Type B pancreatic cell (in vitro differentiated cells): ENCODE measurements around the gene SBK1. TPM values are rescaled to one million over a fixed set of nuclear protein-coding genes. Genes with fewer than 3 reads are reported as not detected.

ENCODE experiments used
- DNase-seq: peaks from one replicate; pipeline ENCODE4 v3.0.0; 2021; ENCODE audit warnings: mixed read lengths; ENCODE audit not compliant: unreplicated experiment; ENCODE audit errors: extremely low spot score
- H3K27ac Mint-ChIP-seq: 2 replicates; pipeline ENCODE4 v1.8.0; 2021; ENCODE audit warnings: mild to moderate bottlenecking, mixed read lengths
- H3K27me3 Mint-ChIP-seq: 2 replicates; pipeline ENCODE4 v1.8.0; 2021; ENCODE audit warnings: mixed read lengths
- H3K36me3 Mint-ChIP-seq: 2 replicates; pipeline ENCODE4 v1.8.0; 2021; ENCODE audit warnings: mixed read lengths
- H3K4me1 Mint-ChIP-seq: one replicate; pipeline ENCODE4 v1.8.0; 2021; ENCODE audit warnings: mixed read lengths; ENCODE audit not compliant: unreplicated experiment
- H3K4me3 Mint-ChIP-seq: 2 replicates; pipeline ENCODE4 v1.8.0; 2021; ENCODE audit warnings: mild to moderate bottlenecking, mixed read lengths
- H3K9me3 Mint-ChIP-seq: 2 replicates; pipeline ENCODE4 v1.8.0; 2021; ENCODE audit warnings: mixed read lengths
- CTCF ChIP-seq: fragments of 200-600 bp; sonication (generic); conservative IDR thresholded peaks from 2 replicates; pipeline ENCODE4 v1.5.0; 2021; ENCODE audit warnings: antibody characterized with exemption, mild to moderate bottlenecking
- total RNA-seq: library from RNA; stranded (reverse); gene quantifications from 2 replicates; pipeline ENCODE4 v1.2.1, GENCODE V29; 2021; ENCODE audit warnings: low replicate concordance

The SBK1 gene
- total RNA-seq, 1 donor from 2014 or later, result 31.9 TPM

- H3K4me1 Mint-ChIP-seq, result no peaks in the 10 kb centered on the region
- TF ChIP-seq CTCF, result no peak
- no peak for DNase-seq
- no peaks in the 10 kb centered on the region for H3K9me3 Mint-ChIP-seq
- H3K36me3 Mint-ChIP-seq, result peaks cover 7% of the 10 kb centered on the region
- H3K27ac Mint-ChIP-seq, result no peak overlapping the region
- no peaks in the 10 kb centered on the region for H3K27me3 Mint-ChIP-seq
- H3K4me3 Mint-ChIP-seq, result no peak overlapping the region
Observed at GRCh38 chr16:28319476-28320022, 27.2 kb downstream of the SBK1 start.

GRCh38 chr16:28320023-28320561 lies 27.8 kb downstream of the SBK1 start:
- no peak overlapping the region for H3K27ac Mint-ChIP-seq

GRCh38 chr16:28320741-28321140 lies 28.4 kb downstream of the SBK1 start:
- no peaks in the 10 kb centered on the region for H3K4me1 Mint-ChIP-seq
- no peak for TF ChIP-seq CTCF
- H3K36me3 Mint-ChIP-seq, result peaks cover 7% of the 10 kb centered on the region
- no peak overlapping the region for H3K27ac Mint-ChIP-seq
- no peaks in the 10 kb centered on the region for H3K27me3 Mint-ChIP-seq
- no peak for DNase-seq
- H3K4me3 Mint-ChIP-seq, result no peak overlapping the region
- no peaks in the 10 kb centered on the region for H3K9me3 Mint-ChIP-seq

More at GRCh38 chr16:28320023-28320561, 27.8 kb downstream of the SBK1 start:
- Mint-ChIP-seq H3K36me3 (peaks cover 7% of the 10 kb centered on the region), H3K4me3 (no peak overlapping the region), H3K27me3 (no peaks in the 10 kb centered on the region), H3K4me1 (no peaks in the 10 kb centered on the region), H3K9me3 (no peaks in the 10 kb centered on the region)
- DNase-seq, result no peak
- no peak for TF ChIP-seq CTCF

- peak; percentile 81 for TF ChIP-seq CTCF
- Mint-ChIP-seq H3K36me3 (peaks cover 7% of the 10 kb centered on the region), H3K27ac (no peak overlapping the region), H3K4me1 (peaks cover 2% of the 10 kb centered on the region), H3K4me3 (no peak overlapping the region), H3K9me3 (no peaks in the 10 kb centered on the region), H3K27me3 (no peaks in the 10 kb centered on the region)
- no peak for DNase-seq
Observed at GRCh38 chr16:28321700-28322411, 29.5 kb downstream of the SBK1 start.

- H3K27ac Mint-ChIP-seq, result peak overlapping the region; percentile 84
- H3K36me3 Mint-ChIP-seq, result peaks cover 3% of the 10 kb centered on the region
- no peak overlapping the region for H3K4me3 Mint-ChIP-seq
- H3K9me3 Mint-ChIP-seq, result no peaks in the 10 kb centered on the region
- H3K27me3 Mint-ChIP-seq, result no peaks in the 10 kb centered on the region
- no peak for DNase-seq
- H3K4me1 Mint-ChIP-seq, result peaks cover 6% of the 10 kb centered on the region
- TF ChIP-seq CTCF, result no peak
Observed at GRCh38 chr16:28324235-28324886, 32.0 kb downstream of the SBK1 start.
